GM12872 (cell line): ENCODE measurements around the gene TRPM3.

Experiments
- TF ChIP-seq, protein P1 (sequence below): IDR thresholded peaks from 3 replicates; pipeline ENCODE4 v1.5.1; 2011; ENCODE audit warnings: low read depth, mild to moderate bottlenecking, low read length, moderate library complexity; ENCODE audit not compliant: insufficient read depth

Gene TRPM3

DNA sequence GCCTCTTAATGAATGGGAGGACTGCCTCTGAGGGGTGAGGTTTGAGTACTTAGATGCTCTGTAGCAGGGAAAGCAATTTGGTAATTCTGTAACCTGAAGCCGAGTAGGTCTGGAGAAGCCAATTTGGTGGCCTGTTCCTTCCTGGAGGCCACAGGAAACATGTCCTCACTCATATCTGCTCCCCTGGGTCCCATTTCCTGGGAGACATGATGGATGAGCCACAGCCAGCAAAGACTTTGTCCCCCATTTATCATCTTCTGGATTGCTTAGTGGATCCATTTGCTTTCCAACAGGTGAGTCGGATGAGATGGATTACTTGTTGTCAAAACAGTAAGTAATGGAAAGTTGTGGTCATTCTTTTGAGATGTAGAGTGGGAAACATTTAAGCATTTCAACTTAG is 607.1 kb downstream of the TRPM3 start:
- TF ChIP-seq, protein P1, sequence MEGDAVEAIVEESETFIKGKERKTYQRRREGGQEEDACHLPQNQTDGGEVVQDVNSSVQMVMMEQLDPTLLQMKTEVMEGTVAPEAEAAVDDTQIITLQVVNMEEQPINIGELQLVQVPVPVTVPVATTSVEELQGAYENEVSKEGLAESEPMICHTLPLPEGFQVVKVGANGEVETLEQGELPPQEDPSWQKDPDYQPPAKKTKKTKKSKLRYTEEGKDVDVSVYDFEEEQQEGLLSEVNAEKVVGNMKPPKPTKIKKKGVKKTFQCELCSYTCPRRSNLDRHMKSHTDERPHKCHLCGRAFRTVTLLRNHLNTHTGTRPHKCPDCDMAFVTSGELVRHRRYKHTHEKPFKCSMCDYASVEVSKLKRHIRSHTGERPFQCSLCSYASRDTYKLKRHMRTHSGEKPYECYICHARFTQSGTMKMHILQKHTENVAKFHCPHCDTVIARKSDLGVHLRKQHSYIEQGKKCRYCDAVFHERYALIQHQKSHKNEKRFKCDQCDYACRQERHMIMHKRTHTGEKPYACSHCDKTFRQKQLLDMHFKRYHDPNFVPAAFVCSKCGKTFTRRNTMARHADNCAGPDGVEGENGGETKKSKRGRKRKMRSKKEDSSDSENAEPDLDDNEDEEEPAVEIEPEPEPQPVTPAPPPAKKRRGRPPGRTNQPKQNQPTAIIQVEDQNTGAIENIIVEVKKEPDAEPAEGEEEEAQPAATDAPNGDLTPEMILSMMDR = no peak

DNA sequence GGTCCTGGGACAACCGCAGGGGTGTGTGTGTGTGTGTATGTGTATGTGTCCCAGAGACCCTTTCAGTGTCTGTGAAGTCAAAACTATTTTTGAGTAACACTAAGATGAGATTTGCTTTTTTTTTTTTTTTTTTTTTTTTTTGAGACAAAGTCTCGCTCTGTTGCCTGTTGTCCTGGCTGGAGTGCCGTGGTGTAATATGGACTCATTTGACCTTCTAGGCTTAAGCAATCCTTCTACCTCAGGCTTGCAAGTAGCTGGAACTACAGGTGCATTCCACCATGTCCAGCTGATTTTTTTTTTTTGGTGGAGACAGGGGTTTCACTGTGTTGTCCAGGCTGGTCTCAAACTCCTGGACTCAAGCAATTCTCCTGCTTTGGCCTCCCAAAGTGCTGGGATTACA is 609.6 kb downstream of the TRPM3 start:
- TF ChIP-seq, protein P1 = no peak

DNA sequence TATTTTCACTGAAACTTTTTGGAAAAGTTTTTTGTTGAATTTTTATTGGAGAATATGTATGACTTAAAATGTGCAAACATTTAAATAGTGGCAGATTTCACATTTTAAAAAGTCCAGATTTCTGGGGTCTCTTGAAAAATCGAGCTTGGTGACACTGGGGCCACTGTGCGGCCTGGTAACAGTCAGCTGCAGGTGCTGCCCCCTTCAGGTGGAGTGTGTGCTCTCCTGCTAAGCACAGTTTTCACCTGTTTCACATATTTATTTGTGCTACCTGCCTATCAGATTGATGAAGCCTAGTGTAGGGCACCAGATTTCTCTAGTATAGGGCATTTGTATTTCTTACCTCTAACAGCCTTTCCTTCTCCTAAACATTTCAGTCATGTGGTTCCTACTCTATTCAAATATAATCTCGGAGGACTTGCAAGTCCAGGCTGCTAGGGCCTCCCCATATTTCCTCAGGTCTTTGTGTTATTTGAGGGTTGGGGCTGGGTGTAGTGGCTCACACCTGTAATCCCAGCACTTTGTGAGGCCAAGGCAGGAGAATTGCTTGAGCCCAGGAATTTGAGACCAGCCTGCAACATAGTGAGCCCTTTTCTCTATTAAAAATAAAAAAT is 611.2 kb downstream of the TRPM3 start:
- TF ChIP-seq, protein P1 = peak; percentile 69

DNA sequence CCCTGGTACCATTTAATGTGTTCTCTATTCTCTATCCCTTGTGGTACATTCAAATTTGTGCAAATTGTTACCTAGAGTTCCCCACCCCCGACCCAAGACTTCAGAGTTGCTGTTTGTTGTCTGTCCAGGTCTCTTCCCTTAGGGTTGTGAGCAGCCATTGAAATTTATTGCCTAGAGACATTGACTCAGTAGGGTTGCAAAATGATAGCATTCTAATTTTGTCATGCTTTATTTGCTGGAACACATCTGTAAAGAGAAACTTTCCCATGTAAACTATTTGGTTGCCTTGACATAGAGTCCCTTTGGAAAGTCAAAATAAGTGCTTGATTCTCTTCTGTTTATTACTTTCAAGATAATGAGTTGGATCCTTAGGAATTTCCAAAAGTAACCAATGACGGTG is 615.3 kb downstream of the TRPM3 start:
- TF ChIP-seq, protein P1 = no peak

DNA sequence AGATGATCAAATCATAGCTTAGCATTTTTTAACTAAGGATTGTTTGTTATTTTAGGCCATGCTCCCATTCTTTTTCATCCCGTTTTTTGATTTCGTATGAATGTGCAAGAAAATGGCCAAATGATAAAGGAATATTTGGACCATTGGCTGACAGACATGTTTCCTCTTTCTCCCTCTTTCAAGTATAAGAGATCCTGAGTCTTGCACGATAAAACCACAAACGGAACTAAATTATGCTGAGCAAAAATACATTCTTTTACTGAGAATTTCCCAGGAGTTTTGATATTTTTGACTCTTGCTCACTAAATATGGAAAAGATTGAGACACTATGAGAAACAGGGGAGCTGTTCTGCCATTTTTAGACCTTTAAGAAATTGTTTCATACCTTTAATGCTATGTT is 616.6 kb downstream of the TRPM3 start:
- TF ChIP-seq, protein P1 = no peak

DNA sequence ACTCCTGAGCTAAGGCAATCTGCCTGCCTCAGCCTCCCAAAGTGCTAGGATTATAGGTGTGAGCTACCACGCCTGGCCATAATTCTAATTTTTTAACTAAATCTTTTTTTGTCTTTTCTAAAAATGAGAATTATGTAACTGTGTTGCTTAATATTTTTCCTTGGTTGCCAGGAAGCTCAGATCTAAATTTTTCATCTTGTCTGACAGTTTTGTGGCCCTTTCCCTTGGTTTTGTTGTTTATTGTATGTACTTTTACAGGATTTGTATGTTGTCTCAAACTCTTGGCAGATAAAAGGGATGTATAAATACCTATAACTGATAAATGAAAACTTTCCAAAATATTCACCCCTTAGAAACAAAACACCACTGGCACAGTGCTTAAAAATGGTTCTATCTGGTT is 618.7 kb downstream of the TRPM3 start:
- TF ChIP-seq, protein P1 = no peak

DNA sequence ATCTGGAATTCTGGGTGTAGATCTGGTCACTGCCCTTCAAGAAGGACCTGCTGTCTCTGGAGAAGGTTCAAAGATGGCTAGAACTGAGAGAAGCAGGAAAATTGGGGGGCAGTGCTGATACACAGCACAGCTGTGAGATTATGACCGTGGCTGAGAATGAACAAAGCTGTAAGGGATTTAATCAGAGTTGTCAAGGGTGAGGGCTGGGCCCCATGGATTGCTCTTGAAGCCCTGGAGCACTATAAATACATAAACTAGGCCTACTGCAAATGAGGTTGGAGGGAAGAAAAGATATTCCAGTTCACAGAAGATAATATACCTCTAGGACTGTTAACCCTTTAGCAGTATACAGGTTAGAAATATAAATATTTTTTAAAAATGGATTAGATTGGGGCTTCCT is 620.6 kb downstream of the TRPM3 start:
- TF ChIP-seq, protein P1 = no peak

DNA sequence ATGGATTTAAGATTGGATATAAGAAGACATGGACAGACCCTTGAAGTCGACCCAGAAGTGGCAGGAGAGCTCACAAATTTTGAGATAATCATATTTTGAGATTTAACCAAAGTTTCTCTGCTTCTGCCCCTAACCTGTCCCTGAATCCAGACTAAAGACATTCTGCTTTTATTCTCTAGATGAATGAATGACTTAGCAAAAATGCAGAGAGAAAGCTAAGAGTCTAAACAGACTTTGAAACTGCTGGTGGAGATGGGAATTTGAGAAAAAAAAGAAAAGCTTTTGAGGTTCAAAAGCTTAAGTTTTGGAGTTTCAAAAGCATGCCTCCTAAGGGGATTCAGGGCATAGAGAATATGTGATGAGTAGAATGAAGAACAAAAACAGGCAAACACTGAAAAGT is 621.8 kb downstream of the TRPM3 start:
- TF ChIP-seq, protein P1 = no peak
